IgD-negative memory B cell (primary cell): Measurements from ENCODE around the gene IQCF5. TPM values are rescaled to one million over a fixed set of nuclear protein-coding genes. Genes with fewer than 3 reads are reported as not detected.

Source experiments
- H3K27ac Mint-ChIP-seq, 3 donors: one replicate each; pipeline ENCODE4 v1.8.0; 2020 to 2022; ENCODE audit warnings: mild to moderate bottlenecking in 3 of 3, mixed read lengths in 3 of 3, moderate library complexity in 1 of 3
- H3K27me3 Mint-ChIP-seq: one replicate; pipeline ENCODE4 v1.8.0; 2021; ENCODE audit warnings: mixed read lengths
- H3K36me3 Mint-ChIP-seq: one replicate; pipeline ENCODE4 v1.8.0; 2020; ENCODE audit warnings: mild to moderate bottlenecking, mixed read lengths
- H3K4me1 Mint-ChIP-seq, 3 donors: one replicate each; pipeline ENCODE4 v1.8.0; 2020 to 2022; ENCODE audit warnings: mixed read lengths in 3 of 3, mild to moderate bottlenecking in 1 of 3
- H3K4me3 Mint-ChIP-seq, 4 donors: one replicate each; pipeline ENCODE4 v1.8.0; 2020 to 2022; ENCODE audit warnings: mild to moderate bottlenecking in 4 of 4, mixed read lengths in 4 of 4, moderate library complexity in 3 of 4
- H3K9me3 Mint-ChIP-seq, 3 donors: one replicate each; pipeline ENCODE4 v1.8.0; 2020 to 2021; ENCODE audit warnings: mixed read lengths in 3 of 3, mild to moderate bottlenecking in 1 of 3
- polyA plus RNA-seq: library from polyadenylated mRNA; unstranded; fragments of 300-500 nt; fragmentation: Illumina TruSeq; gene quantifications from one replicate; pipeline ENCODE4 v1.2.3, GENCODE V29; 2021

Gene IQCF5
- polyA plus RNA-seq, 1 donor from 2014 or later = not detected

DNA sequence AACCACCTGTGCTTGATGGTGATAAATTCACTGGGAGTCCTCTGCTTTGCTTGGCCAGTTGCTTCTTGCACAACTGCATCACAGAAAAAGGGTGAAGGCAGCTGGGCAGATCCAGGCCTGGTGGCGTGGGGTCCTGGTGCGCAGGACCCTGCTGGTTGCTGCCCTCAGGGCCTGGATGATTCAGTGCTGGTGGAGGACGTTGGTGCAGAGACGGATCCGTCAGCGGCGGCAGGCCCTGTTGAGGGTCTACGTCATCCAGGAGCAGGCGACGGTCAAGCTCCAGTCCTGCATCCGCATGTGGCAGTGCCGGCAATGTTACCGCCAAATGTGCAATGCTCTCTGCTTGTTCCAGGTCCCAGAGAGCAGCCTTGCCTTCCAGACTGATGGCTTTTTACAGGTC is 45.1 kb downstream of the IQCF5 start:
- Mint-ChIP-seq H3K4me1 (no peaks in the 10 kb centered on the region), H3K27ac (no peak overlapping the region), H3K36me3 (no peaks in the 10 kb centered on the region), H3K27me3 (peaks cover 13% of the 10 kb centered on the region), H3K9me3 (peaks cover 4 to 10% (median 9%) of the 10 kb centered on the region in 3 donors), H3K4me3 (no peak overlapping the region)

- Mint-ChIP-seq H3K4me1 (no peaks in the 10 kb centered on the region), H3K27ac (no peak overlapping the region), H3K36me3 (no peaks in the 10 kb centered on the region), H3K4me3 (no peak overlapping the region), H3K9me3 (peaks cover 2 to 10% (median 10%) of the 10 kb centered on the region in 3 donors), H3K27me3 (peaks cover 21% of the 10 kb centered on the region)
Measured at GRCh38 chr3:51828297-51828696, 47.1 kb downstream of the IQCF5 start.

Other genes with a start within 250 kb of the IQCF5 start
- gene TEX264, start 204.3 kb downstream of the IQCF5 start, polyA plus RNA-seq = 100 TPM
- not detected for gene GRM2, start 168.5 kb downstream of the IQCF5 start, polyA plus RNA-seq
- gene IQCF6, start 96.4 kb downstream of the IQCF5 start, polyA plus RNA-seq = not detected
- not detected for gene IQCF2, start 14.0 kb downstream of the IQCF5 start, polyA plus RNA-seq
- not detected for gene IQCF1, start 27.8 kb upstream of the IQCF5 start, polyA plus RNA-seq
- gene RRP9, start 66.3 kb upstream of the IQCF5 start, polyA plus RNA-seq = 28.8 TPM
- gene PARP3, start 66.8 kb upstream of the IQCF5 start, polyA plus RNA-seq = 15.5 TPM
- gene GPR62, start 79.8 kb upstream of the IQCF5 start, polyA plus RNA-seq = not detected
- gene PCBP4, start 91.9 kb upstream of the IQCF5 start, polyA plus RNA-seq = 13.9 TPM
- gene ABHD14B, start 98.4 kb upstream of the IQCF5 start, polyA plus RNA-seq = 106 TPM
- gene ABHD14A, start 99.5 kb upstream of the IQCF5 start, polyA plus RNA-seq = 61.6 TPM
- 18.0 TPM for gene ACY1, start 107.9 kb upstream of the IQCF5 start, polyA plus RNA-seq
- gene RPL29, start 120.3 kb upstream of the IQCF5 start, polyA plus RNA-seq = 1,567 TPM
- 1.1 TPM for gene DUSP7, start 181.0 kb upstream of the IQCF5 start, polyA plus RNA-seq